K562 (cell line): ENCODE measurements around the gene TULP1. TPM values are rescaled to one million over a fixed set of nuclear protein-coding genes. Genes with fewer than 3 reads are reported as not detected.

Source experiments
- BCOR ChIP-seq: fragments of 450-650 bp; IDR thresholded peaks from 2 replicates; pipeline ENCODE4 v1.6.1; 2016
- BDP1 ChIP-seq: IDR thresholded peaks from 3 replicates; pipeline ENCODE4 v1.6.1; 2011; ENCODE audit not compliant: insufficient read length, insufficient read depth
- BRD9 ChIP-seq: fragments of 450-650 bp; IDR thresholded peaks from 2 replicates; pipeline ENCODE4 v1.6.1; 2018; ENCODE audit warnings: low read depth; ENCODE audit not compliant: partially characterized antibody
- CBX3 ChIP-seq, 2 experiments: IDR thresholded peaks; 1 replicate in 1 of 2; 2 replicates in 1 of 2; pipeline ENCODE4 v1.6.1; 2012; ENCODE audit warnings: inconsistent platforms in 2 of 2, low read length in 2 of 2, borderline replicate concordance in 1 of 2, control low read depth in 1 of 2
- KAT8 ChIP-seq: fragments of 450-650 bp; IDR thresholded peaks from 2 replicates; pipeline ENCODE4 v1.6.1; 2016; ENCODE audit warnings: low read depth, mild to moderate bottlenecking
- MAFK ChIP-seq: IDR thresholded peaks from 2 replicates; pipeline ENCODE4 v1.6.1; 2011; ENCODE audit warnings: low read length, improper control_type of control experiment
- MYNN ChIP-seq, 2 experiments: sonication (generic); formaldehyde crosslinking in 1 of 2; IDR thresholded peaks; 2 replicates each; pipeline versions ENCODE4 v1.5.0 to v1.6.1; 2016 to 2020; ENCODE audit warnings: antibody characterized with exemption in 1 of 2, missing genetic modification reagents in 1 of 2
- RBM39 ChIP-seq: fragments of 200-400 bp; formaldehyde crosslinking; optimal IDR thresholded peaks from 2 replicates; pipeline ENCODE3; 2018; ENCODE audit warnings: low read depth, low read length
- SMARCE1 ChIP-seq: fragments of 450-650 bp; IDR thresholded peaks from 2 replicates; pipeline ENCODE4 v1.7.1; 2016; ENCODE audit warnings: mild to moderate bottlenecking
- SP2 ChIP-seq: IDR thresholded peaks from 2 replicates; pipeline ENCODE4 v1.6.1; 2011; ENCODE audit warnings: mild to moderate bottlenecking, low read depth, low read length, moderate library complexity; ENCODE audit not compliant: poor library complexity, severe bottlenecking; ENCODE audit errors: extremely low read depth
- SREBF2 ChIP-seq: sonication (generic); formaldehyde crosslinking; IDR thresholded peaks from 2 replicates; pipeline ENCODE4 v1.4.0; 2020; ENCODE audit warnings: mild to moderate bottlenecking, missing genetic modification reagents
- TCF7L2 ChIP-seq: fragments of 150-350 bp; IDR thresholded peaks from 2 replicates; pipeline ENCODE4 v1.6.1; 2016; ENCODE audit warnings: low read depth, mild to moderate bottlenecking, low read length, moderate library complexity
- TEAD1 ChIP-seq, 2 experiments: fragments of 450-650 bp in 1 of 2; sonication (generic) in 1 of 2; formaldehyde crosslinking; IDR thresholded peaks; 2 replicates each; pipeline versions ENCODE4 v1.4.0 to v1.8.0; 2020 to 2022; ENCODE audit warnings: mild to moderate bottlenecking in 2 of 2, missing genetic modification reagents in 1 of 2
- TEAD4 ChIP-seq, 2 experiments: sonication (generic) in 1 of 2; formaldehyde crosslinking in 1 of 2; IDR thresholded peaks; 2 replicates each; pipeline versions ENCODE4 v1.6.1 to v1.8.0; 2012 to 2022; ENCODE audit warnings: borderline replicate concordance in 1 of 2, inconsistent platforms in 1 of 2, low read length in 1 of 2, mild to moderate bottlenecking in 1 of 2, missing genetic modification reagents in 1 of 2
- ZFX ChIP-seq: sonication (generic); formaldehyde crosslinking; IDR thresholded peaks from 2 replicates; pipeline ENCODE4 v1.8.0; 2022; ENCODE audit warnings: mild to moderate bottlenecking, missing genetic modification reagents, moderate library complexity
- ZKSCAN1 ChIP-seq: fragments of 150-350 bp; IDR thresholded peaks from 2 replicates; pipeline ENCODE4 v1.6.1; 2016; ENCODE audit warnings: low read depth, low read length
- ZNF175 ChIP-seq: fragments of 200-800 bp; sonication (Bioruptor generic); IDR thresholded peaks from 2 replicates; pipeline ENCODE4 v1.6.1; 2016; ENCODE audit warnings: low read depth, mild to moderate bottlenecking, missing genetic modification characterization, missing compliant biosample characterization
- ZNF217 ChIP-seq: sonication (generic); formaldehyde crosslinking; IDR thresholded peaks from 2 replicates; pipeline ENCODE4 v1.8.0; 2022; ENCODE audit warnings: mild to moderate bottlenecking, missing genetic modification reagents
- ZNF324 ChIP-seq: fragments of 250-450 bp; sonication (Bioruptor Pico); IDR thresholded peaks from 2 replicates; pipeline ENCODE4 v1.4.0; 2020; ENCODE audit warnings: mild to moderate bottlenecking
- ZNF644 ChIP-seq: fragments of 200-800 bp; sonication (Bioruptor generic); IDR thresholded peaks from 2 replicates; pipeline ENCODE4 v1.6.1; 2016; ENCODE audit warnings: low read depth, missing genetic modification characterization, missing compliant biosample characterization
- polyA plus RNA-seq, 8 experiments: library from polyadenylated mRNA; depleted of rRNA in 4 of 8; stranded (reverse) in 5 of 8; unstranded in 3 of 8; fragments of >200 nt; fragmentation: Nextera tagmentation in 2 of 8; fragmentation: Illumina TruSeq in 1 of 8; extraction: Ambion mirVana in 2 of 8; extraction: Trizol in 1 of 8; gene quantifications; 2 replicates each; pipeline versions ENCODE4 v1.2.1 to v1.2.3, GENCODE V29; 2011 to 2014; ENCODE audit warnings: inconsistent platforms in 1 of 8, missing spikeins in 1 of 8
- total RNA-seq, 7 experiments: library from RNA; depleted of rRNA in 6 of 7; stranded (reverse); fragments of >200 nt in 6 of 7; fragmentation: Illumina TruSeq in 2 of 7; extraction: Trizol in 2 of 7; gene quantifications; 2 replicates each; pipeline versions ENCODE4 v1.2.1 to v1.2.3, GENCODE V29; 2011 to 2021; ENCODE audit warnings: low replicate concordance in 1 of 7
- TF ChIP-seq, protein P1 (sequence below), 3 experiments: IDR thresholded peaks in 2 of 3; conservative IDR thresholded peaks in 1 of 3; 2 replicates each; pipeline ENCODE4 v1.5.1; 2011 to 2012; ENCODE audit warnings: low read length in 3 of 3, mild to moderate bottlenecking in 3 of 3, control low read depth in 2 of 3, improper control_type of control experiment in 1 of 3, inconsistent platforms in 1 of 3, low read depth in 1 of 3, mixed read lengths in 1 of 3, moderate library complexity in 1 of 3; ENCODE audit not compliant: insufficient read depth in 2 of 3
- TF ChIP-seq, protein P2 (sequence below): IDR thresholded peaks from 2 replicates; pipeline ENCODE4 v1.6.1; 2016; ENCODE audit warnings: missing genetic modification characterization, missing compliant biosample characterization
- TF ChIP-seq, protein P3 (sequence below), 2 experiments: fragments of 250-450 bp in 1 of 2; fragments of 450-650 bp in 1 of 2; sonication (Bioruptor Pico) in 1 of 2; IDR thresholded peaks; 2 replicates each; pipeline versions ENCODE4 v1.6.1 to v1.8.0; 2016 to 2021; ENCODE audit warnings: mild to moderate bottlenecking in 2 of 2, moderate library complexity in 2 of 2, missing compliant biosample characterization in 1 of 2, missing genetic modification characterization in 1 of 2

The TULP1 gene
- total and polyA plus RNA-seq, 9 of the 15 experiments (the other 6 are each of a cell fraction or from before 2014, with no cell fraction given): 0.06 to 0.17 (median 0.09) TPM; not detected in 6

DNA sequence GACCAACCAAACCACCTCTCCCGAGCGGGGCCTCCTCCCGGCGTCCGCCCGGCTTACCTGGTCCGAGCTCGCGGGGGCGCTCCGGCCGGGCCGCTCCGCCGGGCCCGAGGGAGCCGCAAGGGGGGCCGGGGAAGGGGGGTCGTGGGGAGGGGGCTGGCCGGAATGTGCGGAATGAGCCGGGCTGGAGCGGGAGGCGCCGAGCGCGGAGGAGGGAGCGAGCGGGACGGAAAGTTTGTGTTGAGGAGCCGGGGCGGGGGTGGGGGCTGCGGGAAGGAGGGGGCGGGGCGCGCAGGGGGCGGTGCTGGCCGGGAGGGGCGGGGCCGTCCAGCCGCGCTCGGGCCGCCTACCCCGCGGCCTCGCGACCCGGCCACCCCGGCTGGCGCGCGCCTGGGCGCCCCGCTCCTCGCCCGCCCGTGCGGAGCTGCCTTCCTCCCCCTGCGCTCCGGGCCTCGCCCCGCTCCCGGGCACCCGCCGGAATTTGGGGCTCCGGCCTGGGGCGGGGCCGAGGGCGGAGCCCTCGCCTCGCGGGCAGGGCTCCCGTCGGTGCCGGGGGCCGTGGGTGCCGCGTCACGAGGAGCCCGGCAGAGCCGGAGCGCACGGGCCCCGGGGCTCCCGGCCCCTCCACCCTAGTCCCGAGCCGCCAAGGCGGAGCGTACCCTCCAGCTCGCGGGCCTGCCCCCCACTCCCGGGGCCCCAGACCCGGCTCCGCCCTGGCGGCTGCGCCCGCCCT is 15.7 kb downstream of the TULP1 start, which contains the start of gene TEAD3 (continued):
- TF ChIP-seq ZFX (CRISPR knock-in tag): no peak; the same call in 1 of the 2 replicates
- no peak for TF ChIP-seq ZNF217 (CRISPR knock-in tag)
- peak; percentile 16; the same call in 1 of the 2 replicates for TF ChIP-seq BCOR
- no peak for TF ChIP-seq ZNF644
- TF ChIP-seq ZKSCAN1: 0 out of 2 replicates have a peak, but pooled peaks have one; percentile 41
- TF ChIP-seq, protein P1, sequence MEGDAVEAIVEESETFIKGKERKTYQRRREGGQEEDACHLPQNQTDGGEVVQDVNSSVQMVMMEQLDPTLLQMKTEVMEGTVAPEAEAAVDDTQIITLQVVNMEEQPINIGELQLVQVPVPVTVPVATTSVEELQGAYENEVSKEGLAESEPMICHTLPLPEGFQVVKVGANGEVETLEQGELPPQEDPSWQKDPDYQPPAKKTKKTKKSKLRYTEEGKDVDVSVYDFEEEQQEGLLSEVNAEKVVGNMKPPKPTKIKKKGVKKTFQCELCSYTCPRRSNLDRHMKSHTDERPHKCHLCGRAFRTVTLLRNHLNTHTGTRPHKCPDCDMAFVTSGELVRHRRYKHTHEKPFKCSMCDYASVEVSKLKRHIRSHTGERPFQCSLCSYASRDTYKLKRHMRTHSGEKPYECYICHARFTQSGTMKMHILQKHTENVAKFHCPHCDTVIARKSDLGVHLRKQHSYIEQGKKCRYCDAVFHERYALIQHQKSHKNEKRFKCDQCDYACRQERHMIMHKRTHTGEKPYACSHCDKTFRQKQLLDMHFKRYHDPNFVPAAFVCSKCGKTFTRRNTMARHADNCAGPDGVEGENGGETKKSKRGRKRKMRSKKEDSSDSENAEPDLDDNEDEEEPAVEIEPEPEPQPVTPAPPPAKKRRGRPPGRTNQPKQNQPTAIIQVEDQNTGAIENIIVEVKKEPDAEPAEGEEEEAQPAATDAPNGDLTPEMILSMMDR (IDR thresholded peaks at IDR 0.05 in 2 of 3, conservative IDR thresholded peaks at IDR 0.05 in 1 of 3; ENCODE audit: insufficient read depth in 2 of 3, low read depth in 1 of 3, low read length in 3 of 3): peak in 2 of 3 experiments; percentile 30 to 49; a peak in 3 of 6 replicates
- TF ChIP-seq SP2: no peak
- no peak for TF ChIP-seq BRD9
- TF ChIP-seq MAFK: no peak
- no peak for TF ChIP-seq TEAD1 (CRISPR knock-in tag; IDR thresholded peaks at IDR 0.05)
- no peak for TF ChIP-seq ZNF324
- TF ChIP-seq, protein P2, sequence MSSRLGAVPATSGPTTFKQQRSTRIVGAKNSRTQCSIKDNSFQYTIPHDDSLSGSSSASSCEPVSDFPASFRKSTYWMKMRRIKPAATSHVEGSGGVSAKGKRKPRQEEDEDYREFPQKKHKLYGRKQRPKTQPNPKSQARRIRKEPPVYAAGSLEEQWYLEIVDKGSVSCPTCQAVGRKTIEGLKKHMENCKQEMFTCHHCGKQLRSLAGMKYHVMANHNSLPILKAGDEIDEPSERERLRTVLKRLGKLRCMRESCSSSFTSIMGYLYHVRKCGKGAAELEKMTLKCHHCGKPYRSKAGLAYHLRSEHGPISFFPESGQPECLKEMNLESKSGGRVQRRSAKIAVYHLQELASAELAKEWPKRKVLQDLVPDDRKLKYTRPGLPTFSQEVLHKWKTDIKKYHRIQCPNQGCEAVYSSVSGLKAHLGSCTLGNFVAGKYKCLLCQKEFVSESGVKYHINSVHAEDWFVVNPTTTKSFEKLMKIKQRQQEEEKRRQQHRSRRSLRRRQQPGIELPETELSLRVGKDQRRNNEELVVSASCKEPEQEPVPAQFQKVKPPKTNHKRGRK: no peak
- TF ChIP-seq SMARCE1: no peak
- no peak for TF ChIP-seq ZNF175 (CRISPR knock-in tag)
- no peak for TF ChIP-seq BDP1
- TF ChIP-seq TEAD4 (IDR thresholded peaks at IDR 0.05; ENCODE audit: low read length): 0 out of 2 replicates have a peak, but pooled peaks have one; percentile 4
- no peak for TF ChIP-seq TEAD4 (CRISPR knock-in tag; IDR thresholded peaks at IDR 0.05; ENCODE audit: borderline replicate concordance)
- TF ChIP-seq CBX3 (IDR thresholded peaks at IDR 0.05; ENCODE audit: borderline replicate concordance in 1 of 2, low read length in 2 of 2): no peak
- no peak for TF ChIP-seq RBM39
- TF ChIP-seq, protein P3, sequence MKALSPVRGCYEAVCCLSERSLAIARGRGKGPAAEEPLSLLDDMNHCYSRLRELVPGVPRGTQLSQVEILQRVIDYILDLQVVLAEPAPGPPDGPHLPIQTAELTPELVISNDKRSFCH (CRISPR knock-in tag; IDR thresholded peaks at IDR 0.05): no peak
- TF ChIP-seq, protein P3 (tag; IDR thresholded peaks at IDR 0.05): no peak
- TF ChIP-seq SREBF2: no peak
- TF ChIP-seq KAT8: no peak
- TF ChIP-seq MYNN (IDR thresholded peaks at IDR 0.05): no peak
- TF ChIP-seq MYNN (CRISPR knock-in tag; IDR thresholded peaks at IDR 0.05): no peak
- TF ChIP-seq TCF7L2: no peak
